Measurements from ENCODE around the gene NELFA. TPM values are rescaled to one million over a fixed set of nuclear protein-coding genes. Genes with fewer than 3 reads are reported as not detected.

The NELFA gene
- 10 to 100 TPM; 17.7 to 27.4 TPM for total RNA-seq
- 10 to 100 TPM in 1 of 2 donors, 1 to 10 TPM in 1; 5.8 to 21.7 TPM for polyA plus RNA-seq
- long read RNA-seq, donor 1, transcript NELFA-202 (11 exons, 3,343 nt): major isoform, 132 of 153 reads
- long read RNA-seq, donor 1, partial matches to known transcripts: 3 of 153 reads
- long read RNA-seq, donor 1, other reads (novel, unspliced or antisense): 14 of 153 reads
- long read RNA-seq, donor 2, transcript NELFA-202 (11 exons, 3,343 nt): major isoform, 11 of 33 reads
- long read RNA-seq, donor 2, partial matches to known transcripts: 7 of 33 reads
- long read RNA-seq, donor 2, other reads (novel, unspliced or antisense): 9 of 33 reads

- no peaks in the 10 kb centered on the region for H3K9me3 ChIP-seq (ENCODE audit: control insufficient read depth, low read length)
- H3K4me3 ChIP-seq (ENCODE audit: low read length in 2 of 2): peak within 1 kb of the TSS; percentile 68 to 69
- H3K27me3 ChIP-seq (ENCODE audit: control insufficient read depth in 1 of 2, insufficient read depth in 2 of 2, low read length in 1 of 2): no peaks in the 10 kb centered on the region
- intact Hi-C loops (cut with DNase I): loop anchor here in 1 of 2 donors (10.0 kb wide), 1 partner anchor 154 kb away; the partner anchor contains the start of gene LETM1
- ATAC-seq (ENCODE audit: low FRiP score) (peak; percentile 99), DNase-seq (peak; percentile 97 to 98)
- WGBS, 2 donors: 0% methylated on average over 86 to 95 of the region's 95 CpGs
- H3K36me3 ChIP-seq (ENCODE audit: control insufficient read depth in 1 of 2, insufficient read depth in 2 of 2, low read length in 1 of 2): no peaks in the 10 kb centered on the region
- H3K27ac ChIP-seq (ENCODE audit: low read depth in 1 of 2, low read length in 2 of 2): peak within 1 kb of the TSS; percentile 74 to 89
- H3K4me1 ChIP-seq (ENCODE audit: control insufficient read depth in 1 of 2, insufficient read depth in 2 of 2, low read length in 2 of 2): peaks cover 0 to 2% of the 10 kb centered on the region in 2 donors
These were observed at the start of gene NELFA for GRCh38 chr4:2008921-2009650. Gene NELFA (minus strand): TSS chr4:2008974. CDS start chr4:2008959, 15 bp downstream.

GRCh38 chr4:2057382-2058065 is 48.8 kb upstream of the NELFA start:
- intact Hi-C loops (cut with DNase I): no loop called here
- Histone ChIP-seq H3K36me3 (ENCODE audit: control insufficient read depth in 1 of 2, insufficient read depth in 2 of 2, low read length in 1 of 2) (no peaks in the 10 kb centered on the region), H3K4me1 (ENCODE audit: control insufficient read depth in 1 of 2, insufficient read depth in 2 of 2, low read length in 2 of 2) (no peaks in the 10 kb centered on the region), H3K27me3 (ENCODE audit: control insufficient read depth in 1 of 2, insufficient read depth in 2 of 2, low read length in 1 of 2) (no peaks in the 10 kb centered on the region), H3K9me3 (ENCODE audit: control insufficient read depth, low read length) (no peaks in the 10 kb centered on the region), H3K4me3 (ENCODE audit: low read length in 2 of 2) (no peak overlapping the region), H3K27ac (ENCODE audit: low read depth in 1 of 2, low read length in 2 of 2) (no peak overlapping the region)
- ATAC-seq (ENCODE audit: low FRiP score): no peak
- DNase-seq: peak in 1 of 2 donors; percentile 10
- WGBS, 2 donors: 80 to 83% methylated on average over 26 of the region's 26 CpGs

- WGBS, 2 donors: 56 to 71% methylated on average over 6 of the region's 6 CpGs
- Histone ChIP-seq H3K27me3 (ENCODE audit: control insufficient read depth in 1 of 2, insufficient read depth in 2 of 2, low read length in 1 of 2) (no peaks in the 10 kb centered on the region), H3K4me3 (ENCODE audit: low read length in 2 of 2) (no peak overlapping the region), H3K36me3 (ENCODE audit: control insufficient read depth in 1 of 2, insufficient read depth in 2 of 2, low read length in 1 of 2) (no peaks in the 10 kb centered on the region), H3K9me3 (ENCODE audit: control insufficient read depth, low read length) (no peaks in the 10 kb centered on the region), H3K27ac (ENCODE audit: low read depth in 1 of 2, low read length in 2 of 2) (no peak overlapping the region), H3K4me1 (ENCODE audit: control insufficient read depth in 1 of 2, insufficient read depth in 2 of 2, low read length in 2 of 2) (no peaks in the 10 kb centered on the region)
- intact Hi-C loops (cut with DNase I): no loop called here
- ATAC-seq (ENCODE audit: low FRiP score) (no peak), DNase-seq (peak in 1 of 2 donors; percentile 19)
These were observed 45.4 kb upstream of the NELFA start for GRCh38 chr4:2054217-2054616.

- Histone ChIP-seq H3K27me3 (ENCODE audit: control insufficient read depth in 1 of 2, insufficient read depth in 2 of 2, low read length in 1 of 2) (no peaks in the 10 kb centered on the region), H3K9me3 (ENCODE audit: control insufficient read depth, low read length) (no peaks in the 10 kb centered on the region), H3K4me3 (ENCODE audit: low read length in 2 of 2) (no peak overlapping the region), H3K27ac (ENCODE audit: low read depth in 1 of 2, low read length in 2 of 2) (no peak overlapping the region), H3K36me3 (ENCODE audit: control insufficient read depth in 1 of 2, insufficient read depth in 2 of 2, low read length in 1 of 2) (no peaks in the 10 kb centered on the region), H3K4me1 (ENCODE audit: control insufficient read depth in 1 of 2, insufficient read depth in 2 of 2, low read length in 2 of 2) (no peaks in the 10 kb centered on the region)
- DNase-seq (peak in 1 of 2 donors; percentile 24), ATAC-seq (ENCODE audit: low FRiP score) (no peak)
- intact Hi-C loops (cut with DNase I): no loop called here
- 75 to 77% methylated on average over 10 of the region's 10 CpGs for WGBS, 2 donors
These were observed 42.3 kb upstream of the NELFA start for GRCh38 chr4:2051086-2051485.

- no peaks in the 10 kb centered on the region for H3K4me1 ChIP-seq (ENCODE audit: control insufficient read depth in 1 of 2, insufficient read depth in 2 of 2, low read length in 2 of 2)
- no peaks in the 10 kb centered on the region for H3K36me3 ChIP-seq (ENCODE audit: control insufficient read depth in 1 of 2, insufficient read depth in 2 of 2, low read length in 1 of 2)
- no peaks in the 10 kb centered on the region for H3K9me3 ChIP-seq (ENCODE audit: control insufficient read depth, low read length)
- peak in 1 of 2 donors; percentile 22 for DNase-seq
- no peaks in the 10 kb centered on the region for H3K27me3 ChIP-seq (ENCODE audit: control insufficient read depth in 1 of 2, insufficient read depth in 2 of 2, low read length in 1 of 2)
- 82 to 83% methylated on average over 7 of the region's 7 CpGs for WGBS, 2 donors
- H3K4me3 ChIP-seq (ENCODE audit: low read length in 2 of 2): no peak overlapping the region
- no peak for ATAC-seq (ENCODE audit: low FRiP score)
- H3K27ac ChIP-seq (ENCODE audit: low read depth in 1 of 2, low read length in 2 of 2): no peak overlapping the region
- intact Hi-C loops (cut with DNase I): no loop called here
These were observed 41.0 kb upstream of the NELFA start for GRCh38 chr4:2049811-2050210.

GRCh38 chr4:2049381-2049780 is 40.6 kb upstream of the NELFA start:
- peak in 1 of 2 donors; percentile 54 for DNase-seq

GRCh38 chr4:2048831-2049230 is 40.1 kb upstream of the NELFA start:
- 92 to 93% methylated on average over 8 of the region's 8 CpGs for WGBS, 2 donors
- no peaks in the 10 kb centered on the region for H3K9me3 ChIP-seq (ENCODE audit: control insufficient read depth, low read length)
- intact Hi-C loops (cut with DNase I): no loop called here
- H3K36me3 ChIP-seq (ENCODE audit: control insufficient read depth in 1 of 2, insufficient read depth in 2 of 2, low read length in 1 of 2): no peaks in the 10 kb centered on the region
- no peak overlapping the region for H3K4me3 ChIP-seq (ENCODE audit: low read length in 2 of 2)
- DNase-seq: peak in 1 of 2 donors; percentile 50
- ATAC-seq (ENCODE audit: low FRiP score): no peak
- no peaks in the 10 kb centered on the region for H3K4me1 ChIP-seq (ENCODE audit: control insufficient read depth in 1 of 2, insufficient read depth in 2 of 2, low read length in 2 of 2)
- no peaks in the 10 kb centered on the region for H3K27me3 ChIP-seq (ENCODE audit: control insufficient read depth in 1 of 2, insufficient read depth in 2 of 2, low read length in 1 of 2)
- no peak overlapping the region for H3K27ac ChIP-seq (ENCODE audit: low read depth in 1 of 2, low read length in 2 of 2)

More at GRCh38 chr4:2049381-2049780, 40.6 kb upstream of the NELFA start:
- no peaks in the 10 kb centered on the region for H3K36me3 ChIP-seq (ENCODE audit: control insufficient read depth in 1 of 2, insufficient read depth in 2 of 2, low read length in 1 of 2)
- H3K27ac ChIP-seq (ENCODE audit: low read depth in 1 of 2, low read length in 2 of 2): no peak overlapping the region
- 93 to 94% methylated on average over 7 of the region's 7 CpGs for WGBS, 2 donors
- no peaks in the 10 kb centered on the region for H3K4me1 ChIP-seq (ENCODE audit: control insufficient read depth in 1 of 2, insufficient read depth in 2 of 2, low read length in 2 of 2)
- H3K27me3 ChIP-seq (ENCODE audit: control insufficient read depth in 1 of 2, insufficient read depth in 2 of 2, low read length in 1 of 2): no peaks in the 10 kb centered on the region
- no peaks in the 10 kb centered on the region for H3K9me3 ChIP-seq (ENCODE audit: control insufficient read depth, low read length)
- intact Hi-C loops (cut with DNase I): no loop called here
- no peak for ATAC-seq (ENCODE audit: low FRiP score)
- no peak overlapping the region for H3K4me3 ChIP-seq (ENCODE audit: low read length in 2 of 2)

GRCh38 chr4:2047781-2048581 is 39.2 kb upstream of the NELFA start:
- Histone ChIP-seq H3K9me3 (ENCODE audit: control insufficient read depth, low read length) (no peaks in the 10 kb centered on the region), H3K4me3 (ENCODE audit: low read length in 2 of 2) (no peak overlapping the region), H3K4me1 (ENCODE audit: control insufficient read depth in 1 of 2, insufficient read depth in 2 of 2, low read length in 2 of 2) (no peaks in the 10 kb centered on the region), H3K27ac (ENCODE audit: low read depth in 1 of 2, low read length in 2 of 2) (no peak overlapping the region), H3K36me3 (ENCODE audit: control insufficient read depth in 1 of 2, insufficient read depth in 2 of 2, low read length in 1 of 2) (no peaks in the 10 kb centered on the region), H3K27me3 (ENCODE audit: control insufficient read depth in 1 of 2, insufficient read depth in 2 of 2, low read length in 1 of 2) (no peaks in the 10 kb centered on the region)
- peak in 1 of 2 donors; percentile 62 for DNase-seq
- ATAC-seq (ENCODE audit: low FRiP score): no peak
- 93 to 96% methylated on average over 25 of the region's 25 CpGs for WGBS, 2 donors
- intact Hi-C loops (cut with DNase I): no loop called here

Measured in aorta (tissue), 5 donors.